HEK293T (cell line): ENCODE data around the gene MRPS2.

Experiments used
- ELF4 ChIP-seq: fragments of 450-650 bp; IDR thresholded peaks from 2 replicates; pipeline ENCODE4 v1.6.1; 2017; ENCODE audit warnings: antibody characterized with exemption
- FOXK2 ChIP-seq: fragments of 450-650 bp; IDR thresholded peaks from 2 replicates; pipeline ENCODE4 v1.6.1; 2016; ENCODE audit warnings: mild to moderate bottlenecking
- FOXM1 ChIP-seq: fragments of 450-650 bp; IDR thresholded peaks from 2 replicates; pipeline ENCODE4 v1.6.1; 2017; ENCODE audit warnings: mild to moderate bottlenecking, borderline replicate concordance
- TF ChIP-seq, protein P1 (sequence below): fragments of 450-650 bp; IDR thresholded peaks from 2 replicates; pipeline ENCODE4 v1.6.1; 2016

DNA sequence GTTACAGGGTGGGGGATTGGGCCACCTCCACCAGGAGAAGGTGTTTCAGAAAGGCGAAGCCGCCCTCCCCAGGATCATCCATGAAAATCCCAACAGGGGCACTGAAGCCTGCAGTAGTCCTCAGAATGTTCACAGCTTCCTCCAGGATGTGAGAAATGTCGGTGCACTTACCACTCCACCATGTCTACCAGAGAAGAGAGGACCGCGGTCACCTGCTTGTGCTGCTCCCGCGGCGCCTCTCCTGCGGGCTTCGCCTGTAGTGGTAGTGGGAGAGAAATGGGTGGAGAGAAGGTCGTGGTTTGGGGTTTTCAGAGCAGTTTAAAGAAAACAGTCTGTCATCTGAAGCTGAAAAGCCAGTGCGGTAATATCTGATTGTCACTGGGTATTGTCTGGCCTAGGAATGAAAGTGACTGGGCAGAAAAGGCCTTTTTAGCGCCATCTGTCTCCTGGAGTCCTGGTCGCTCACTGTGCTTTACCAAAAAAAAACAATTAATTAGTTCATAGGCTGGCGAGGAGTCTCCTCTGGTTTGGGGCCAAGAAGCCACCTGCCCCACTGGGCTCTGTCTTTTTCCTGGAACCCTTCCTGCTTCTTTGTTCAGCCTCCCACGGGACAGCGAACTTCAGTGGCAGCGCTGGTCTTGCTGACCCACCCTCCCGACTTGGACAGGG, 43.9 kb upstream of the MRPS2 start:
- TF ChIP-seq FOXK2 (no peak), ELF4 (no peak), FOXM1 (no peak)
- TF ChIP-seq, protein P1, sequence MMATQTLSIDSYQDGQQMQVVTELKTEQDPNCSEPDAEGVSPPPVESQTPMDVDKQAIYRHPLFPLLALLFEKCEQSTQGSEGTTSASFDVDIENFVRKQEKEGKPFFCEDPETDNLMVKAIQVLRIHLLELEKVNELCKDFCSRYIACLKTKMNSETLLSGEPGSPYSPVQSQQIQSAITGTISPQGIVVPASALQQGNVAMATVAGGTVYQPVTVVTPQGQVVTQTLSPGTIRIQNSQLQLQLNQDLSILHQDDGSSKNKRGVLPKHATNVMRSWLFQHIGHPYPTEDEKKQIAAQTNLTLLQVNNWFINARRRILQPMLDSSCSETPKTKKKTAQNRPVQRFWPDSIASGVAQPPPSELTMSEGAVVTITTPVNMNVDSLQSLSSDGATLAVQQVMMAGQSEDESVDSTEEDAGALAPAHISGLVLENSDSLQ, result no peak
